DMS153 treated with DMSO at 0.1 percent for 48 hours (cell line): ENCODE data around the gene CDC16.
A peak's percentile ranks its signal among the peaks of the same experiment; 100 is the strongest.
"Not testable (repeated sequence)": the region's sequence is repeated elsewhere in the genome, so short reads cannot be mapped to it uniquely, and the experiment has no call there.

Experiments used
- DNase-seq: peaks from one replicate; lab custom pipeline; 2025; ENCODE audit not compliant: unreplicated experiment; lab: John Stamatoyannopoulos, UW

CDC16 gene, protein sequence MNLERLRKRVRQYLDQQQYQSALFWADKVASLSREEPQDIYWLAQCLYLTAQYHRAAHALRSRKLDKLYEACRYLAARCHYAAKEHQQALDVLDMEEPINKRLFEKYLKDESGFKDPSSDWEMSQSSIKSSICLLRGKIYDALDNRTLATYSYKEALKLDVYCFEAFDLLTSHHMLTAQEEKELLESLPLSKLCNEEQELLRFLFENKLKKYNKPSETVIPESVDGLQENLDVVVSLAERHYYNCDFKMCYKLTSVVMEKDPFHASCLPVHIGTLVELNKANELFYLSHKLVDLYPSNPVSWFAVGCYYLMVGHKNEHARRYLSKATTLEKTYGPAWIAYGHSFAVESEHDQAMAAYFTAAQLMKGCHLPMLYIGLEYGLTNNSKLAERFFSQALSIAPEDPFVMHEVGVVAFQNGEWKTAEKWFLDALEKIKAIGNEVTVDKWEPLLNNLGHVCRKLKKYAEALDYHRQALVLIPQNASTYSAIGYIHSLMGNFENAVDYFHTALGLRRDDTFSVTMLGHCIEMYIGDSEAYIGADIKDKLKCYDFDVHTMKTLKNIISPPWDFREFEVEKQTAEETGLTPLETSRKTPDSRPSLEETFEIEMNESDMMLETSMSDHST

DNA sequence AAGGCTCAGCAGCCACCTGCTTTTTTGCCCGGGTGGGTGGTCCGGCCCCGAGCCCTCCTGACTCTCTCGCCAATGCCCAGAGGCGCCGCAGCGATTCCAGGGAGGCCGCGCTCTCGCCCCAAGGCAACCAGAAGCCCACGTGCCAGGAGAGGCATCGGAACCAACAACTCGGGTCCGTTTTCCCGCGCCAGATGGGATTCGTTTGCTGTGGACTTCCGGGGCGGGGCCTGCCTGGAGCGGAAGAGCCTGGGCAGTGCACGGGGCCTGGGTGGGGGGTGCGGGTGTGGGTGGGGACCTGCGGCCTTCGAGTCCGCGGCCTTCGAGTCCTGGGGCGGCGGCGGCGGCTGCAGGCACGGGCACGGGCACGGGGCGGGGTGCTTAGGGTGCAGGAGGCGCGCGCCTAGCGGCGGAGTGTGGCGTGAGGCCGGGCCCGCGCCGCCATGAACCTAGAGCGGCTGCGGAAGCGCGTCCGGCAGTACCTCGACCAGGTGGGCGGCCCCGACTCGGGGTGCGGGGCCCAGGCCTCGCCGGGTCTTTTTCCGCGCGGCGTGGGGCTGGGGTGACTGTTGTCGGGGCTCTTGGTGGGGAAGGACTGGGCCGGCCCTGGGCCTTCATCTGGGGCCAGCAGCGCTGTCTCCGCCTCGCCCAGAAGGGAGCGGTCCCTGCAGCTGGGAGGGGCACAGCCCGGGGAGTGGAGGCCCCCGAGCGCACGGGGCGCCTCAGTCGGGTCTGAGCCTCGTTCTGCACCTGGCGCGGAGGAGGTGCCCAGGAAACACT lies at the start of gene CDC16:
Gene CDC16, plus strand, starts transcription at position 253 of the 777 bp plus-strand sequence. Its CDS starts 188 bp downstream, at position 441.
- peak; percentile 81 for DNase-seq

DNA sequence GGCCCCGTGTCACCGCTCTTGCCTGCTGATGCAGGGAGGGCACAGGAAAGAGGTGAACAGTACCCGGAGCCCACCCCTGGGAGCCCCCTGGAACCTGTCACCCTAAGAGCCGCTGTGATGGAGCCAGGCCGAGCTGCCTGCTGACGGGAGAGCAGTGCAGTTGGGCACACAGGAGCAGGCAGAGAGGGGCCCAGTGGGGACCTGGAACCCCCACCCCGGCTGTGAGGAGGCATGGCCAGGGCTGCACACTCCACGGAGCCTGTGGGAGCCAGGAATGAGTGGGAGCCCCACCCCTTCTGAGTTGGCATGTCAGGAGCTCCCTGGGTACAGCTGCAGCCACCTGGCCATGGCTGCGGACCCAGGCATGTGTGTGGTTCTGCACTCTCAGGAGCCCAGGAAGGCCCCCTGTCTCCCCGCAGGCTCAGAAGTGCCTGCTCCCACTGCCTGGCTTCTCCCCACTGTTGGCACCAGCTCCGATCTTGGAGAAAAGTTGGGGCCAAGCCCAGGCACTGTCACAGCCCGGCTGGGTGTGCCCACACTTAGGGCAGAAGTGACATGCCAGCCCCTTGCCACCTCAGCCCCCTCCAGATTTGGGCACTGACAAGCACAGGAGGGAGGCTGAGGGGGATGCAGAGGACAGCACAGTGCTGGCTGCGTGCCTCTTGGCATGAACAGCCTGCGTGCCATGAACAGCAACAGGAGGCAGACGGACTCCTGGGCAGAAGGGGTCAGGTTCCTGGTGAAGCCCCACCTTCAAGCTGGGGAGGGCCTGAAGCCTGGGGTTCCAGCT lies 49.3 kb upstream of the CDC16 start:
- DNase-seq = no peak

DNA sequence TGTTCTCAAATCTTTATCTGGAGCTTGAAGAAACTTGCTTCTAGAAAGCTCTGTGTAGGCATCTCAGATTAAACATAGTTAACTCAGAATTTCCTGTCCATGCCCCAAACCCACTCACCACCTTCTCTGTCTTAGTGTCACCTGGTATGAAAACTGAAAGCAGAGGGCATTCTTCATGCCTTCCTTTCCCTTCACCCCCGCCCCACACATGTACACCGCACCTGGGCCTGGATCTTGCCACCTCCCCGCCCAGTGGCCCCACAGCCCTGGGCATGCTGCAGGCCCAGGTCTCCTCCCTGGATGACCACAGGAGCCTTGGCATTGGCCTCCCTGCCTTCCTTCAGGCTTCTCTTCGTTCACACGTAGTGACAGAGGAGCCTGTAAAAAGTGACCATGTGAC lies 39.8 kb upstream of the CDC16 start:
- DNase-seq = no peak

DNA sequence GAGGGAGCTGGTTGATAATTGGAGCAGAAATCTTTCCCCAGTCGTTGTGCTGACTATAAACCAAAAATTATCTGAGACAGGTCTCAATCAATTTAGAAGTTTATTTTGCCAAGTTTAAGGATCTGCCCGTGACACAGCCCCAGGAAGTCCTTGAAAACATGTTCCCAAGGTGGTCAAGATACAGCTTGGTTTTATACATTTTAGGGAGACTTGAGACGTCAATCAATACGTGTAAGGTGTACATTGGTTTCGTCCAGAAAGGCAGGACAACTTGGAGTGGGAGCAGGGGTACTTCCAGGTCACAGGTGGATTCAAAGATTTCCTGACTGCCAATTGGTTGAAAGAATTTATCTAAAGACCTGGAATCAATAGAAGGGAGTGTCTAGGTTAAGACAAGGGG lies 38.1 kb upstream of the CDC16 start:
- no peak for DNase-seq

DNA sequence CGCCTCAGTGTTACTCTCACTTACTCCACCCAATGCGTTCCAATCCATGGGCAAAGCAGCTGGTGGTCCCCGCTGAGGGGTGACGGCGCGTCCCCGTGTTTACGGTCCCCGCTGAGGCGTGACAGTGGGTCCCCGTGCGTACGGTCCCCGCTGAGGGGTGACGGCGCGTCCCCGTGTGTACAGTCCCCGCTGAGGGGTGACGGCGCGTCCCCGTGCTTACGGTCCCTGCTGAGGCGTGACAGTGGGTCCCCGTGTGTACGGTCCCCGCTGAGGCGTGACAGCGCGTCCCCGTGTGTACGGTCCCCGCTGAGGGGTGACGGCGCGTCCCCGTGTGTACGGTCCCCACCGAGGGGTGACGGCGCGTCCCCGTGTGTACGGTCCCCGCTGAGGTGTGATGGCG lies 36.1 kb upstream of the CDC16 start:
- DNase-seq = no peak

DNA sequence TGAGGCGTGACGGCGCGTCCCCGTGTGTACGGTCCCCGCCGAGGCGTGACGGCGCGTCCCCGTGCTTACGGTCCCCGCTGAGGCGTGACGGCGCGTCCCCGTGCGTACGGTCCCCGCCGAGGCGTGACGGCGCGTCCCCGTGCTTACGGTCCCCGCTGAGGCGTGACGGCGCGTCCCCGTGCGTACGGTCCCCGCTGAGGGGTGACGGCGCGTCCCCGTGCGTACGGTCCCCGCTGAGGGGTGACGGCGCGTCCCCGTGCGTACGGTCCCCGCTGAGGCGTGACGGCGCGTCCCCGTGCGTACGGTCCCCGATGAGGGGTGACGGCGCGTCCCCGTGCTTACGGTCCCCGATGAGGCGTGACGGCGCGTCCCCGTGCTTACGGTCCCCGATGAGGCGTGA lies 35.2 kb upstream of the CDC16 start:
- DNase-seq = not testable (repeated sequence)

DNA sequence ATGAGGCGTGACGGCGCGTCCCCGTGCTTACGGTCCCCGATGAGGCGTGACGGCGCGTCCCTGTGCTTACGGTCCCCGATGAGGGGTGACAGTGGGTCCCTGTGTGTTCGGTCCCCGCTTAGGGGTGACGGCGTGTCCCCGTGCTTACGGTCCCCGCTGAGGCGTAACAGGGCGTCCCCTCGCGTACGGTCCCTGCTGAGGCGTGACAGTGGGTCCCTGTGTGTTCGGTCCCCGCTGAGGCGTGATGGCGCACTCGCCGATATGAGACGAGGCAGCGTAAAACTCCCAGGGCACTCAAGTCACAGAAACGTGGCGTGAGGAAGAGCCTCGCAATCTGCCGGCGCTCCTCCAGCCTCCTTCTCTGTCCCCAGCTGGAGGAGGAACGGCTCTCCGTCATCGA lies 34.7 kb upstream of the CDC16 start:
- DNase-seq = no peak

DNA sequence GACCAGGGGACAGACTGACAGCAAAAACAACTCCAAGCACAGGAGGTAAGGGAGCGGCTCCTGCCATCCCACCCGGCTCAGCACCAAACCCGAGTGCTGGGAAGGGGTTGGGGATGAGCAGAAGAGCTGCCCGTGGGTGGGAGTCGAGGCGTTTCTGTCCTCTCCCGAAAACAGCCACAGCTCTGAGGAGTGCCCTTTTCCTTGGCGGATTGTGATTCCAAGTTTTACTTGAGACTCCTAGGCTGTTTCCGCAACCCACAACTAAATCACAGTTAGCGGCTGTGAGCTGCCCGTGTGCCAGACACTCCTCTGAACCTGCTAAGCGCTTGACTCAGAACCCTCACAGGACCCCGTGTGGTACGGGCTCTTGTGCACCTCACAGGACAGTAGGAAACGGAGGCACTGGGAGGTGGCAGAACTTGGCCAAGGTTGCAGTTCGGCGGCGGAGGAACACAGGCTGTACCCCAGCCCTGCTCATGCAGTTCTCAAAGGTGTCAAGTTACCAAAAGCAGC lies 34.2 kb upstream of the CDC16 start:
- no peak for DNase-seq

DNA sequence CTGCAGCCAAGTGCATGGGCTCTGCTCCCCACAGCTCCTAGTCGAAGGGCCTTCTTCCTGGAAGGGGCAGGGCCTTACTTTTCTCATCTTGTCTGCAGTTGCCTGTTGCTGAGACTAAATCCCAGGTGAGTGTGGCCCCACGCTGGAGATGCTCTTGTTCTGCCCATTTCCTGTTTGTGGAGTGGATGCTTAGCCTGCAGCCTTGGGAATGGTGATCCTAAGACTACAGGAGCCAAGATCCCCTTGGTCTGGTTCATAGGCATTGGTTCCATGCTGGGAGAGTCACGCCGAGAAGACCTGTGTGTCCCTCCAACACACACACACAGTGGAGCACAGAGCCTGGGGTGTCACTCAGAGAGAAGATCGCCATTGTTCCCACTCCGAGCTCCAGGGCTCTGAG lies 32.1 kb upstream of the CDC16 start:
- no peak for DNase-seq

DNA sequence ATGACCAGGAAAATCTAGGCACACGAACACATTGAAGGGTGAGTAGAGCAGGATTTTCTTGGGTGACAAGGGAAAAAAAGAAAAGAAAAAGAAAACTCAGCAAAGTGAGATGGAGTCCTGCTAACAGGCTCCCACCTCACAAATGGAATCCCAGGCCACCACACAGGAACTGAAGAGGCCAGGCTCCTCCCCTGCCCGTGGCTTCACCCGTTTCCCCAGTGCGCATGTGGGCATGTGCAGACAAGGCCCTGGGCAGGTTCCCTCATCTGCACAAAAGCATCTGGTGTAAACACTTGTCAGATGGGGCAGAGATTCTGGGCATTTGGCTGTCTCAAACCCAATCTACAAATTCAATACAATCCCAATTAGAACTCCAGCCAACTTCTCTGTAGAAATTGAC lies 31.2 kb upstream of the CDC16 start:
- DNase-seq = no peak

DNA sequence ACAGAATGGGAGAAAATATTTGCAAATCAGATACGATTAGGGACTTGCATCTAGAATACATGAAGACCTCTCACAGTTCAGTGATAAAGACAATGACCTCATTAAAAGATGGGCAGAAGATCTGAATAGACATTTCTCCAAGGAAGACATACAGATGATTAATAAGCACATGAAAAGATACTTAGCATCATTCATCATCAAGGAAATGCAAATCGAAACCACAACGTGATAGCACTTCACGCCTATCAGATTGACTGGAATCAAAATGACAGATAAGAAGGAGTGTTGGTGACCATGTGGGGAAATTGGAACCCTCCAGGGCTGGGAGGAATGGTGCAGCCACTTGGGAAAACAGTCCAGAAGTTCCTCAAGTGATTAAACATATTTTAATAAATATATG lies 29.8 kb upstream of the CDC16 start:
- no peak for DNase-seq

DNA sequence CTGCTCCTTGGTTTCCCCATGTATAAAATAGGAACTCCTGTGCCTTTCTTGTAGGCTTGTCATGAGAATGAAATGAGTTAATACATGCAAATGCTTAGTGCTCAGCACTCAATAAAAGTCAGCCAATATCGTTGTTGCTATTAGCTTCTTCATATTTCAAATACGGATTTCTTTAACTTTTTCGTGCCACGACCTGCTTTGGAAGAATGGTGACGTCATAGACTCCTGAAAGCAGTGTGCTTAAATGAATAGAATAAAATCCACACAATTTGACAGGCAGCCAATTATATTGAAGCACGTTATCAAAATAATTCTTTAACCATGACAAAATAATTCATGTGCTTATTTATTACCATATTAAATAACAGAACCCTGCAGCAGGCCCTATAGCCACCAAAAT lies 26.6 kb upstream of the CDC16 start:
- no peak for DNase-seq

DNA sequence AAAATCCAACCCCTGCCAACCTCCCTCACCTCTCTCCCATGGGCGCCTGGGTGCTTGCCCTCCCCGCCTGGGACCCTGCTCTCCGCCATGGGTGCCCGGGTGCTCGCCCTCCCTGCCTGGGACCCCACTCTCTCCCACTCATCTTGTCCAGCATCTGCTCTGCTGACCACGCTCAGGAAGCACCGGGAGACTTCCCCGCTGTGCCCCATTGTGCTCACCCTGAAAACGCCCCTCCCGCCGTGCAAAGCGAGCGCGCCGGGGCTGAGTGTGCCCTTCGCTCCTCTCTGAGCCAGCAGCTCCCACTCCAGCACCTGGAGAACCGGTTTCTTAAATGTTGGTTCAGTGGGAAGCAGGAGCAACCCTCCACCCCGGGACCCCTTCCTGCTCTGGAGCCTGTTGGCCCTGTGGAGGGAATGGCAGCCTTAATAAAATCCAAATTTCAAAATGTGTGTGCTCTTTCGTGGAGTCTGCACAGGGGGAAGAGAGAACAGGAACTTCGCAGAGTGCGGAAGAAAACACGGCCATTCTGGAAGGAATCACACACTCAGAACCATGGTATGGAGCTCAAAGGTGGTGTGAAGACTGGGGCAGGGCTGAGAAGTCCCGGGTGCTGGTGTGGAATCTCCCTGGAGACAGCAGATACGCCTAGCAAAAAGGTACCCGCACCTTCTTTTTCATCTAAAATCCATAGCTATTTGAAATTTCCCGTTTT lies 23.1 kb upstream of the CDC16 start:
- no peak for DNase-seq

DNA sequence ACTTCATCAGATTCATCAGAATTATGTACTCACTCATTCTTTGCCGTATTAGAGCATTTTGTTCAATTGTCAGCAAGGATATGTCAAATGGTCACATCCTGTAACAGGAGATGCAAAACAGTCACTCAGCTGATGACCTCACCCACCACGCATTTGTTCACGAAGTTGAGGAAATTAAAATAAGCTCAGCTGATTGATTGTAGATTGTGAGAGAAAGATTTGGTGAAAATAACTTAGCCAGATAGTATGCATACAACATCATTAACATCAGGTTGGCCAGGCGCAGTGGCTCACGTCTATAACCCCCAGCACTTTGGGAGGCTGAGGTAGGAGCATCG lies 22.6 kb upstream of the CDC16 start:
- DNase-seq = no peak

DNA sequence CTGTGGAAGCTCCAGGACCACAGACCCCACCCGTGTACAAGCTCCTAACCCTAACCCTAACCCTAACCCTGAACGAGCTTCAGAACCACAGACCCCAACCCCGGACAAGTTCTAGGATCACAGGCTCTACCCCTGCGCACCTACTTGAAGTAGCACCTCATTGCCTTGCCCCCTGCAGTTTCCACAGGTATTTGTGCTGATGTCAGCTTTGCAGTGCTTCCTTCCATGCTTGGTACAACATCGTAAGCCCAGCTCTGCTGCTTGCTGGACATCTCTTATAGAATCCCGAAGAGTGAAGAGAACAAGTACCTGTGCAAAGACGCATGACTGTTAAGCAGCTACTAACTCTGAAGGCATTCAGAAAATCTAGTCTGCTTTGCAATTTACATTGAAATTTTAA lies 20.7 kb upstream of the CDC16 start:
- no peak for DNase-seq

DNA sequence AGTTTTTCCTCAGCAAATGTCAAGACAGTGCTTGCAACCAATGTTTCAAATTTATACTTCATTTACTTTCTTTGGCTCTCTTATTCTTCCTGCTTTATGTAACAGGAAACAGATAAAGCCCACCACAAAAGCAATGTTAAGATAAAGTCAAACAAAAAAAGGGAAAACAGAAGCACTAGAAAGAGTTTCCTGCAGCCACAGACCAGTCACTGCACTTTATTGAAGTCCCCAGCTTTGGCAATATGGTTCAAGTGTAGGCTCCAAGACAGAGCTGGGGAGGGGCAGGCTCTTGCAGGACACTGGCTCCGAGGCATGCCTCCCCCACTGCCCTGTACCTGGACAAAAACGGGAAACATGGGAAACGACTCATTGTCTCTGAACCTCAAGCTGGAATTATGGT lies 15.3 kb upstream of the CDC16 start:
- no peak for DNase-seq

DNA sequence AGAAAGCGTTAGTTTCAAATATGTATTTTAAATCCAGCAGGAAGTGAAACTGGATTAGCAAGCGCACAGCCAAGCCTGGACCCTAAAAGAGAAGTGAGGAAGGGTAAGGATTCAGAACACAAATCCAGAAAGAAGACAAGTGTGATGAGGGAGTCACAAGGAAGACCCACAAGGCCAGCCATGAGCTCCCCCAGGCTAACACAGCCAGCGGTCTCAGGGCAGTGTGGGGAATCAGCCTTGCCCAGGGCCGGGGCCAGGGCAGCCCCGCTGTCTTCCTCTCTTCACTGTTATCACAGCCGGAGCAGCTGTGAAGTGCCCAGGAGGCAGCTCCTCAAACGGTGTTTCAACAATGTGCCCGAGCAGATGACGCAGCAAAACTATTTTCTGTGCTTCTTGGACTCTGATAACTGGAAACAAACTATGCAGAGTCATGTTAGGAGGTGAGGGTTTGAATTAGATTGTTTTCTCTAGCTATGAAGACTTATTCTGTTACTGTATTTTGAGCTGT lies 12.2 kb upstream of the CDC16 start:
- no peak for DNase-seq

DNA sequence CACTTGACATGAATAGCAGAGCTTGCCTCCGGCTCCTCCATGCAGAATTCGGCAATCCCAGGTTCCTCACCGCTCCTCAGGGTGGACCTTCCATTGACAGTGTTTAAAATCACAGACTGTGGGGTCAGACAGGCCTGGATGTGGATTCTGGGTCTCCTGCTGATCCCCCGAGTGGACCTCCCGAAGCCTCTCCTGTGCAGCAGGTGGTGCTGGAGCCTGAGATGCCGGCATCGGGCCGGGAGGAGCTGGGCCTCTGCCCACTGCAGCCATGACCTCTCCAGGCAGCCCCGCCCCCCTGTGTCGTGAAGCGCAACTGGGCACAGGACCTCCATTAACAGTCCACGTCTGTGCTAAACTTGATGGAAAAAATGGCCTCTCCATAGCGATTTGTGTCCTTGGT lies 10.5 kb upstream of the CDC16 start:
- no peak for DNase-seq

DNA sequence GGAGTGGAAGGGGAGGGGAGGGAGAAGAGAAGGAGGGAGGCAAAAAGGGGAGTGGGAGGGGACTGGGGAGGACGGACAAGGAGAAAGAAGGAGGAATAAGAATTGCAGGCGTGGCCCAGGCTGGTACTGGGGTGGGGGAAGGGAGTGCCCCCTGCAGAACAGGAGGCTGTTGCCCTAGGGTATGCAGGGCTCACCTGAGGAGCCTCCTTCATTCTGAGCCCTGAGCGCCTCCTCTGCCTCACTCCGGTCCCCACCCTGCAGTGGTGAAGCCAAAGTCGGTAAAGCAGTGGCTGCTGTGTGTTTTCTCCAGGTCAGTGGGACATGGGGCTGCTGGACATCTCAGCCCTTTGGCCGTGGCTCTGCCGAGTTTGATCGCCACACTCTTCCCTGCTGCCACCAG lies 9.1 kb upstream of the CDC16 start:
- no peak for DNase-seq

DNA sequence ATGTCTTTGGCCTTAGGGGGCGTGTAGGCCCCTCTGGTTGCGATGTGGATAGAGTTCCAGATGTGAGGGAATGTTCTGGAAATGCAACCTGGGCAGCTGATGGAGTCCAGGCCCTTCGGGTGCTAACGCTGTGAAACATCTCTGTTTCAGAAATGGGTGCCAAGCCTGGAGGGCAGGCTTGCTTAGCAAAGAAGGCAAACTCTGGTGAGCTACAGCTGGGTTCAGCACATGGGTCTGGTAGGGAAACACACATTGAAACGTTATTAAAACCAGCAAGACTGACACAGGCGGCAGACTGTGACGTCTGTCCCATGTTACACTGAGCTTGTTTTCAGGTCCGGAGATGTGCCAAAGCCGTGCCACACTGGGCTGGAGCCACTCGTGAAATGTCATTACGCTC lies 8.6 kb upstream of the CDC16 start:
- DNase-seq = no peak
